Transverse colon (tissue), 4 donors: ENCODE data around the gene KCNH6. TPM values are rescaled to one million over a fixed set of nuclear protein-coding genes. Genes with fewer than 3 reads are reported as not detected.

ENCODE experiments used
- DNase-seq: peaks from one replicate; pipeline ENCODE4 v3.0.0-alpha.2; 2019
- H3K27ac ChIP-seq, 4 donors: fragments of 200-600 bp; sonication (generic); 2 replicates each; pipeline ENCODE4 v1.5.1; 2016 to 2018; ENCODE audit warnings: inconsistent platforms in 4 of 4
- H3K27me3 ChIP-seq: fragments of 200-600 bp; sonication (generic); 2 replicates; pipeline ENCODE4 v1.5.1; 2017; ENCODE audit warnings: inconsistent platforms
- H3K36me3 ChIP-seq, 4 donors: fragments of 200-600 bp; sonication (generic); 2 replicates each; pipeline ENCODE4 v1.5.1; 2017 to 2019; ENCODE audit warnings: inconsistent platforms in 4 of 4
- H3K4me1 ChIP-seq, 4 donors: fragments of 200-600 bp; sonication (generic); 2 replicates each; pipeline ENCODE4 v1.5.1; 2017 to 2020; ENCODE audit warnings: inconsistent platforms in 4 of 4
- H3K4me3 ChIP-seq, 4 donors: fragments of 200-600 bp; sonication (generic); 1 replicate in 1 of 4; 2 replicates in 3 of 4; pipeline versions ENCODE4 v1.5.1 to v1.6.1; 2017 to 2019; ENCODE audit warnings: inconsistent platforms in 4 of 4
- H3K9me3 ChIP-seq, 2 donors: fragments of 200-600 bp; sonication (generic); 2 replicates each; pipeline ENCODE4 v1.5.1; 2017 to 2019; ENCODE audit warnings: inconsistent platforms in 2 of 2
- CTCF ChIP-seq, 5 experiments: fragments of 200-600 bp in 3 of 5; fragments of 450-650 bp in 2 of 5; sonication (generic) in 3 of 5; IDR thresholded peaks; 1 replicate in 2 of 5; 2 replicates in 3 of 5; pipeline ENCODE4 v1.5.1; 2016 to 2017; ENCODE audit warnings: antibody characterized with exemption in 5 of 5, inconsistent platforms in 3 of 5, mild to moderate bottlenecking in 2 of 5, moderate library complexity in 1 of 5
- EP300 ChIP-seq: sonication (generic); formaldehyde crosslinking; IDR thresholded peaks from one replicate; pipeline ENCODE4 v1.6.1; 2017; ENCODE audit warnings: antibody characterized with exemption, low read depth
- POLR2A ChIP-seq: fragments of 450-650 bp; IDR thresholded peaks from one replicate; pipeline ENCODE4 v1.6.1; 2016; ENCODE audit warnings: antibody characterized with exemption, mild to moderate bottlenecking, moderate library complexity
- POLR2AphosphoS5 ChIP-seq, 3 donors: sonication (generic); formaldehyde crosslinking; IDR thresholded peaks; one replicate each; pipeline ENCODE4 v1.6.1; 2016; ENCODE audit warnings: antibody characterized with exemption in 3 of 3
- WGBS, 2 donors: methylation state at CpG; one replicate each; pipeline ENCODE4 v1.1.5; 2018; ENCODE audit warnings: low coverage in 1 of 2; 5-methylcytosine and 5-hydroxymethylcytosine counted together
- in situ Hi-C, 4 donors: fragments of 200-750 bp; cut with MboI; loops; one replicate each; pipeline versions ENCODE4 v1.15.0 to v1.15.1; 2017; ENCODE audit warnings: low sequenced_read_pairs in 3 of 4, low pct_ligation_motif_present in 1 of 4, low pct_unique_long_range_greater_than_20kb in 1 of 4
- intact Hi-C: fragments of 100-400 bp; cut with DNase I; formaldehyde crosslinking; loops from one replicate; pipeline ENCODE4 v1.15.1; 2023; ENCODE audit warnings: low total_unique reads
- total RNA-seq, 4 donors: library from RNA; depleted of rRNA; stranded (reverse); fragments of >200 nt; gene quantifications; one replicate each; pipeline ENCODE4 v1.1.0, GENCODE V29; 2016

Gene KCNH6
- total RNA-seq, 4 donors from 2014 or later: 0.48 to 0.96 TPM; not detected in 2

GRCh38 chr17:63516910-63517824, 6.0 kb upstream of the KCNH6 start:
- Histone ChIP-seq H3K27ac (no peak overlapping the region), H3K4me3 (no peak overlapping the region), H3K36me3 (no peaks in the 10 kb centered on the region), H3K9me3 (no peaks in the 10 kb centered on the region), H3K27me3 (no peaks in the 10 kb centered on the region), H3K4me1 (peaks cover 0 to 8% (median 6%) of the 10 kb centered on the region in 4 donors)
- no peak for DNase-seq
- in situ Hi-C loops (no loop called here), intact Hi-C loops (no loop called here)
- TF ChIP-seq EP300 (no peak), POLR2A (no peak), POLR2AphosphoS5 (IDR thresholded peaks at IDR 0.05) (no peak), CTCF (IDR thresholded peaks at IDR 0.05) (no peak)
- WGBS, 2 donors: 72 to 100% methylated on average over 1 to 6 of the region's 6 CpGs

GRCh38 chr17:63517825-63518534, 5.2 kb upstream of the KCNH6 start:
- DNase-seq: no peak
- in situ Hi-C loops: no loop called here
- H3K9me3 ChIP-seq: no peaks in the 10 kb centered on the region
- H3K4me1 ChIP-seq: peaks cover 0 to 11% (median 8%) of the 10 kb centered on the region in 4 donors
- no peak overlapping the region for H3K27ac ChIP-seq
- intact Hi-C loops: no loop called here
- WGBS, 2 donors: 58 to 62% methylated on average over 2 to 8 of the region's 8 CpGs
- H3K4me3 ChIP-seq: no peak overlapping the region
- H3K36me3 ChIP-seq: no peaks in the 10 kb centered on the region
- H3K27me3 ChIP-seq: peaks cover 3% of the 10 kb centered on the region
- TF ChIP-seq CTCF (IDR thresholded peaks at IDR 0.05) (no peak), POLR2AphosphoS5 (IDR thresholded peaks at IDR 0.05) (no peak), POLR2A (no peak), EP300 (no peak)

GRCh38 chr17:63519116-63519881, 3.9 kb upstream of the KCNH6 start:
- peaks cover 0 to 16% (median 10%) of the 10 kb centered on the region in 4 donors for H3K4me1 ChIP-seq
- in situ Hi-C loops: no loop called here
- H3K27me3 ChIP-seq: peaks cover 16% of the 10 kb centered on the region
- H3K27ac ChIP-seq: no peak overlapping the region
- no peak overlapping the region for H3K4me3 ChIP-seq
- no peaks in the 10 kb centered on the region for H3K36me3 ChIP-seq
- TF ChIP-seq POLR2AphosphoS5 (IDR thresholded peaks at IDR 0.05) (no peak), POLR2A (no peak), EP300 (no peak), CTCF (IDR thresholded peaks at IDR 0.05) (no peak)
- intact Hi-C loops: no loop called here
- no peaks in the 10 kb centered on the region for H3K9me3 ChIP-seq
- DNase-seq: no peak
- WGBS, 2 donors: 88% methylated on average over 1 of the region's 1 CpG; no CpG with 5 or more reads in 1 of the 2 donors
